Immature natural killer cell (primary cell): ENCODE data around the gene ERC1. TPM values are rescaled to one million over a fixed set of nuclear protein-coding genes. Genes with fewer than 3 reads are reported as not detected.
"Not testable (repeated sequence)": the region's sequence is repeated elsewhere in the genome, so short reads cannot be mapped to it uniquely, and the experiment has no call there.

Source experiments
- DNase-seq, 3 donors: peaks; one replicate each; pipeline ENCODE4 v3.0.0; 2022; ENCODE audit warnings: mixed read lengths in 1 of 3
- H3K27ac Mint-ChIP-seq, 6 donors: one replicate each; pipeline ENCODE4 v1.8.0; 2020; ENCODE audit warnings: mixed read lengths in 6 of 6, mild to moderate bottlenecking in 5 of 6, inconsistent platforms in 4 of 6, moderate library complexity in 3 of 6
- H3K27me3 Mint-ChIP-seq, 3 donors: one replicate each; pipeline ENCODE4 v1.8.0; 2020 to 2021; ENCODE audit warnings: low read depth in 3 of 3, mild to moderate bottlenecking in 3 of 3, mixed read lengths in 3 of 3, moderate library complexity in 3 of 3, inconsistent platforms in 1 of 3
- H3K36me3 Mint-ChIP-seq, 3 donors: one replicate each; pipeline ENCODE4 v1.8.0; 2020; ENCODE audit warnings: mixed read lengths in 3 of 3, inconsistent platforms in 2 of 3, mild to moderate bottlenecking in 2 of 3
- H3K4me1 Mint-ChIP-seq, 2 donors: one replicate each; pipeline ENCODE4 v1.8.0; 2020; ENCODE audit warnings: inconsistent platforms in 2 of 2, mild to moderate bottlenecking in 2 of 2, mixed read lengths in 2 of 2, moderate library complexity in 1 of 2
- H3K4me3 Mint-ChIP-seq, 5 donors: one replicate each; pipeline ENCODE4 v1.8.0; 2020; ENCODE audit warnings: mild to moderate bottlenecking in 5 of 5, mixed read lengths in 5 of 5, inconsistent platforms in 3 of 5, moderate library complexity in 3 of 5
- H3K9me3 Mint-ChIP-seq, 6 donors: one replicate each; pipeline ENCODE4 v1.8.0; 2020; ENCODE audit warnings: mild to moderate bottlenecking in 6 of 6, mixed read lengths in 6 of 6, inconsistent platforms in 4 of 6, moderate library complexity in 3 of 6
- polyA plus RNA-seq, 3 donors: library from polyadenylated mRNA; unstranded; fragments of 300-500 nt; fragmentation: Illumina TruSeq; gene quantifications; one replicate each; pipeline ENCODE4 v1.2.3, GENCODE V29; 2021

The ERC1 gene
- polyA plus RNA-seq, 3 donors from 2014 or later = 1.7 to 14.0 (median 5.4) TPM

GRCh38 chr12:1302201-1302870 is 311.3 kb downstream of the ERC1 start:
- Mint-ChIP-seq H3K27me3 (peaks cover 0 to 2% (median 0%) of the 10 kb centered on the region in 3 donors), H3K27ac (no peak overlapping the region), H3K9me3 (peaks cover 0 to 1% (median 0%) of the 10 kb centered on the region in 6 donors), H3K4me3 (no peak overlapping the region), H3K36me3 (peaks cover 9 to 20% (median 16%) of the 10 kb centered on the region in 3 donors), H3K4me1 (no peaks in the 10 kb centered on the region)
- no peak for DNase-seq

GRCh38 chr12:1305063-1305434 is 314.0 kb downstream of the ERC1 start:
- Mint-ChIP-seq H3K27me3 (no peaks in the 10 kb centered on the region), H3K27ac (no peak overlapping the region), H3K4me3 (no peak overlapping the region), H3K9me3 (no peaks in the 10 kb centered on the region), H3K4me1 (no peaks in the 10 kb centered on the region), H3K36me3 (peaks cover 0 to 7% (median 5%) of the 10 kb centered on the region in 3 donors)
- DNase-seq = no peak

- no peak overlapping the region for H3K4me3 Mint-ChIP-seq
- no peak overlapping the region for H3K27ac Mint-ChIP-seq
- H3K9me3 Mint-ChIP-seq = no peaks in the 10 kb centered on the region
- DNase-seq = no peak
- H3K4me1 Mint-ChIP-seq = no peaks in the 10 kb centered on the region
- H3K36me3 Mint-ChIP-seq = peaks cover 0 to 8% (median 0%) of the 10 kb centered on the region in 3 donors
- peaks cover 0 to 2% (median 0%) of the 10 kb centered on the region in 3 donors for H3K27me3 Mint-ChIP-seq
These were observed 314.9 kb downstream of the ERC1 start for GRCh38 chr12:1305791-1306500.

GRCh38 chr12:1306817-1307216 is 315.8 kb downstream of the ERC1 start:
- Mint-ChIP-seq H3K27me3 (peaks cover 0 to 2% (median 0%) of the 10 kb centered on the region in 3 donors), H3K36me3 (peaks cover 0 to 8% (median 0%) of the 10 kb centered on the region in 3 donors), H3K27ac (no peak overlapping the region), H3K4me3 (no peak overlapping the region), H3K9me3 (no peaks in the 10 kb centered on the region), H3K4me1 (no peaks in the 10 kb centered on the region)
- DNase-seq = no peak

GRCh38 chr12:1307796-1308195 is 316.8 kb downstream of the ERC1 start:
- H3K36me3 Mint-ChIP-seq = peaks cover 3 to 8% (median 6%) of the 10 kb centered on the region in 3 donors
- peaks cover 0 to 2% (median 0%) of the 10 kb centered on the region in 3 donors for H3K27me3 Mint-ChIP-seq
- H3K4me1 Mint-ChIP-seq = peaks cover 0 to 7% of the 10 kb centered on the region in 2 donors
- H3K9me3 Mint-ChIP-seq = no peaks in the 10 kb centered on the region
- H3K4me3 Mint-ChIP-seq = no peak overlapping the region
- DNase-seq = no peak
- no peak overlapping the region for H3K27ac Mint-ChIP-seq

GRCh38 chr12:1309613-1310012 is 318.6 kb downstream of the ERC1 start:
- DNase-seq = no peak
- Mint-ChIP-seq H3K4me3 (no peak overlapping the region), H3K4me1 (peaks cover 2 to 12% of the 10 kb centered on the region in 2 donors), H3K9me3 (peaks cover 0 to 2% (median under 1%) of the 10 kb centered on the region in 6 donors), H3K27ac (no peak overlapping the region), H3K36me3 (peaks cover 8 to 16% (median 16%) of the 10 kb centered on the region in 3 donors), H3K27me3 (peaks cover 0 to 2% (median 0%) of the 10 kb centered on the region in 3 donors)

GRCh38 chr12:1310653-1311052 is 319.6 kb downstream of the ERC1 start:
- peaks cover 0 to 6% (median 1%) of the 10 kb centered on the region in 6 donors for H3K9me3 Mint-ChIP-seq
- no peak overlapping the region for H3K27ac Mint-ChIP-seq
- peaks cover 0 to 2% (median 0%) of the 10 kb centered on the region in 3 donors for H3K27me3 Mint-ChIP-seq
- no peak for DNase-seq
- peaks cover 2 to 12% of the 10 kb centered on the region in 2 donors for H3K4me1 Mint-ChIP-seq
- H3K36me3 Mint-ChIP-seq = peaks cover 11 to 24% (median 16%) of the 10 kb centered on the region in 3 donors
- no peak overlapping the region for H3K4me3 Mint-ChIP-seq

- no peak for DNase-seq
- Mint-ChIP-seq H3K36me3 (peaks cover 11 to 26% (median 16%) of the 10 kb centered on the region in 3 donors), H3K9me3 (peaks cover 0 to 6% (median 1%) of the 10 kb centered on the region in 6 donors), H3K27me3 (peaks cover 0 to 2% (median 0%) of the 10 kb centered on the region in 3 donors), H3K4me3 (no peak overlapping the region), H3K27ac (no peak overlapping the region), H3K4me1 (peaks cover 2 to 12% of the 10 kb centered on the region in 2 donors)
These were observed 320.1 kb downstream of the ERC1 start for GRCh38 chr12:1311145-1311544.

GRCh38 chr12:1313906-1314305 is 322.9 kb downstream of the ERC1 start:
- DNase-seq = no peak
- H3K4me3 Mint-ChIP-seq = no peak overlapping the region
- peaks cover 15 to 31% (median 26%) of the 10 kb centered on the region in 3 donors for H3K36me3 Mint-ChIP-seq
- peaks cover 0 to 2% (median 0%) of the 10 kb centered on the region in 3 donors for H3K27me3 Mint-ChIP-seq
- peaks cover 0 to 6% (median 1%) of the 10 kb centered on the region in 6 donors for H3K9me3 Mint-ChIP-seq
- H3K4me1 Mint-ChIP-seq = peaks cover 2 to 12% of the 10 kb centered on the region in 2 donors
- no peak overlapping the region for H3K27ac Mint-ChIP-seq

- Mint-ChIP-seq H3K27ac (no peak overlapping the region), H3K4me3 (no peak overlapping the region), H3K36me3 (peaks cover 15 to 28% (median 26%) of the 10 kb centered on the region in 3 donors), H3K27me3 (peaks cover 0 to 2% (median 0%) of the 10 kb centered on the region in 3 donors), H3K4me1 (peaks cover 2 to 12% of the 10 kb centered on the region in 2 donors), H3K9me3 (peaks cover 0 to 6% (median 1%) of the 10 kb centered on the region in 6 donors)
- no peak for DNase-seq
These were observed 323.5 kb downstream of the ERC1 start for GRCh38 chr12:1314523-1314922.

GRCh38 chr12:1316991-1317390 is 326.0 kb downstream of the ERC1 start:
- peaks cover 15 to 26% (median 22%) of the 10 kb centered on the region in 3 donors for H3K36me3 Mint-ChIP-seq
- not testable (repeated sequence) for H3K4me3 Mint-ChIP-seq

GRCh38 chr12:1318327-1319031 is 327.5 kb downstream of the ERC1 start:
- peaks cover 0 to 1% (median 0%) of the 10 kb centered on the region in 3 donors for H3K27me3 Mint-ChIP-seq

More at GRCh38 chr12:1316991-1317390, 326.0 kb downstream of the ERC1 start:
- H3K9me3 Mint-ChIP-seq, H3K27ac Mint-ChIP-seq, DNase-seq, H3K27me3 Mint-ChIP-seq: not testable (repeated sequence)
- H3K4me1 Mint-ChIP-seq = peaks cover 2 to 12% of the 10 kb centered on the region in 2 donors

GRCh38 chr12:1319212-1319611 is 328.2 kb downstream of the ERC1 start:
- no peak for DNase-seq
- no peak overlapping the region for H3K27ac Mint-ChIP-seq
- peaks cover 0 to 1% (median 0%) of the 10 kb centered on the region in 3 donors for H3K27me3 Mint-ChIP-seq
- peaks cover 0 to 6% (median 1%) of the 10 kb centered on the region in 6 donors for H3K9me3 Mint-ChIP-seq
- H3K4me3 Mint-ChIP-seq = no peak overlapping the region
- no peaks in the 10 kb centered on the region for H3K4me1 Mint-ChIP-seq
- H3K36me3 Mint-ChIP-seq = peaks cover 11 to 19% (median 12%) of the 10 kb centered on the region in 3 donors

More at GRCh38 chr12:1318327-1319031, 327.5 kb downstream of the ERC1 start:
- no peak overlapping the region for H3K4me3 Mint-ChIP-seq
- peaks cover 0 to 2% of the 10 kb centered on the region in 2 donors for H3K4me1 Mint-ChIP-seq
- H3K27ac Mint-ChIP-seq = no peak overlapping the region
- H3K9me3 Mint-ChIP-seq = peaks cover 0 to 6% (median 1%) of the 10 kb centered on the region in 6 donors
- H3K36me3 Mint-ChIP-seq = peaks cover 11 to 22% (median 15%) of the 10 kb centered on the region in 3 donors
- no peak for DNase-seq
